Osteoblast (primary cell): ENCODE results near the gene VPS51. TPM values are rescaled to one million over a fixed set of nuclear protein-coding genes. Genes with fewer than 3 reads are reported as not detected.
A peak's percentile ranks its signal among the peaks of the same experiment; 100 is the strongest.

Experiments
- DNase-seq: peaks from one replicate; pipeline ENCODE4 v3.0.0; 2011; ENCODE audit warnings: low spot score, mixed read lengths; ENCODE audit not compliant: insufficient read length; ENCODE audit errors: missing footprints
- H2AFZ ChIP-seq: 2 replicates; pipeline ENCODE4 v1.6.0; 2011; ENCODE audit warnings: mild to moderate bottlenecking, low read length
- H3K27ac ChIP-seq: 2 replicates; pipeline ENCODE4 v1.5.1; 2011; ENCODE audit warnings: mild to moderate bottlenecking, low read depth, low read length, moderate library complexity
- H3K27me3 ChIP-seq: 2 replicates; pipeline ENCODE4 v1.6.0; 2012; ENCODE audit warnings: mild to moderate bottlenecking, control low read depth, inconsistent platforms, low read length, moderate library complexity; ENCODE audit not compliant: insufficient read depth
- H3K36me3 ChIP-seq: 2 replicates; pipeline ENCODE4 v1.5.1; 2011; ENCODE audit warnings: mild to moderate bottlenecking, low read length, control low read depth, moderate library complexity; ENCODE audit not compliant: insufficient read depth
- H3K4me1 ChIP-seq: 2 replicates; pipeline ENCODE4 v1.5.1; 2011; ENCODE audit warnings: mild to moderate bottlenecking, low read length, control low read depth, moderate library complexity; ENCODE audit not compliant: insufficient read depth
- H3K4me2 ChIP-seq: 2 replicates; pipeline ENCODE4 v1.6.0; 2011; ENCODE audit warnings: mild to moderate bottlenecking, low read length; ENCODE audit not compliant: insufficient read depth
- H3K4me3 ChIP-seq: fragments of 200-600 bp; sonication (generic); 3 replicates; pipeline ENCODE4 v1.5.1; 2012; ENCODE audit warnings: mild to moderate bottlenecking, low read length, inconsistent platforms; ENCODE audit not compliant: insufficient read depth
- H3K79me2 ChIP-seq: 2 replicates; pipeline ENCODE4 v1.6.0; 2012; ENCODE audit warnings: mild to moderate bottlenecking, low read length, control low read depth, inconsistent platforms; ENCODE audit not compliant: insufficient read depth
- H3K9me3 ChIP-seq: 2 replicates; pipeline ENCODE4 v1.5.1; 2011; ENCODE audit warnings: low read depth, low read length, control low read depth
- H4K20me1 ChIP-seq: 2 replicates; pipeline ENCODE4 v1.6.0; 2012; ENCODE audit warnings: mild to moderate bottlenecking, low read length, control low read depth; ENCODE audit not compliant: insufficient read depth
- CTCF ChIP-seq: IDR thresholded peaks from 2 replicates; pipeline ENCODE4 v1.5.1; 2011; ENCODE audit warnings: mild to moderate bottlenecking, low read depth, low read length, moderate library complexity; ENCODE audit errors: extremely low read depth
- total RNA-seq: library from RNA; depleted of rRNA; stranded (reverse); fragments of >200 nt; gene quantifications from 2 replicates; pipeline ENCODE4 v1.2.3, GENCODE V29; 2012

The VPS51 gene
- total RNA-seq, 1 donor: 153 TPM

DNA sequence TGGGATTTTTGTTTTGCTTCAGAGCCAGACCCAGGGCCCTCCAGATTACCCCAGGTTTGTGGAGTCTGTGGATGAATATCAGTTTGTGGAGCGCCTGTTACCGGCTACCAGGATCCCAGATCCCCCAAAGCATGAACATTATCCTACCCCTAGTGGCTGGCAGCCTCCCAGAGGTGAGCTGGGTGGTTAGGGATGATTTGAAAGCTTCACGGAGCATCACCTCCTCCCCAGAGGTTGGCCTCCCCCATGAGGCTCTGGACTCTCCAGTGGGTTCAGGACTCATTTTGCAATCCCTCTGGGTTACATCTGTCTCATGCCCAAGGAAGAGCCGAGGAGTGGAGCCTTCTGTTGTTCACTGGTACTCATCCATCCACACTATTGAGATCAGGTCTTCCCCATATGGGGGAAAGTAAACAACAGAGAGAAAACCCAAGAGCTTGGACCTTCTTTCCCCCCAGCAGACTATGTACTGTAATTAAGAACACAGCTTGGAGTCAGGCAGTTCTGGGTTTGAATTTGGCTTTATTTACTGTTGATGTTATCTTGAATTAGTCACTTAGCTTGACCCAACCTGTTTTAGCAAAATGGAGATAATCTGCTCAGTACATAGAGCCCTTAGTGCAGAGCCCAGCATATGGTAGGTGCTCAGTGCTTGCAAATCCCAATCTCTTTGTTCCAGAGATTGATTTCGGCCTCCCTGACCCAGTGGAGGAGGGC, 28.6 kb downstream of the VPS51 start:
- no peak for TF ChIP-seq CTCF
- DNase-seq: peak; percentile 72
- Histone ChIP-seq H3K9me3 (no peaks in the 10 kb centered on the region), H3K79me2 (peaks cover 50% of the 10 kb centered on the region), H4K20me1 (peaks cover 10% of the 10 kb centered on the region), H3K4me2 (no peak overlapping the region), H3K36me3 (peaks cover 70% of the 10 kb centered on the region), H3K27ac (no peak overlapping the region), H3K27me3 (no peaks in the 10 kb centered on the region), H3K4me1 (peaks cover 13% of the 10 kb centered on the region), H2AFZ (no peak overlapping the region), H3K4me3 (no peak overlapping the region)

DNA sequence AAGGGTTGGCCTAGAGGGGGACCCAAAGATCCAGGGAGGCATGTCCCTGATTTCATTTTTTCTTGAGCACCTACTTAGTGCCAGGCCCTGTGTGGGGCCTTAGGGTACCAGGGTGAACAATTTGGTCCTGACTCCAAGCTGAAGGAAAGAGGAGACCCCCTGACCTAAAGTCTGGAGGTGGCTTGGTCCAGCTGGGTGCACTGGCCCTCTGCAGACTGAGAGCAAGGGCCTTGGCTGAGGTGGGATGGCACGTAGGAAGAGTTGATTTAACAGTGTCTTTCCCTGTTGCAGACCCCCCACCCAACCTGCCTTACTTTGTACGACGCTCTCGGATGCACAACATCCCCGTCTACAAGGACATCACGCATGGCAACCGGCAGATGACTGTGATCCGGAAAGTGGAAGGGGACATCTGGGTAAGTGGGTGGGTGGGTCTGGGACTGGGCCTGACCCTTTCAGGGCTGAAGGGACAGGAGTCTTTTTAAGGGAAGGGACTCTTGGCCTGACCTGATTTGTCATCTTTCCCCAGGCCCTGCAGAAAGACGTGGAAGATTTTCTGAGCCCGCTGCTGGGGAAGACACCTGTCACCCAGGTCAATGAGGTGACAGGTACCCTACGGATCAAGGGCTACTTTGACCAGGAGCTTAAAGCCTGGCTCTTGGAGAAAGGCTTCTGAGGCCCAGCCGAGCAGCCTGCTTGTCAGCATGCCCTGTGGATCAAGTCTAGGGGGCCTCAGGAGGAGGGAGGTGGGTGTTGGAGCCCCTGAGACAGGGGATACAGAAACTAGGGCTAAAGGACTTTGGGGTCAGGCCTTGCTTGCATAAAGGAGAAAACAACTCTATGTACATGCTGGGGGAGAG, 29.4 kb downstream of the VPS51 start:
- Histone ChIP-seq H3K27me3 (no peaks in the 10 kb centered on the region), H3K4me3 (no peak overlapping the region), H3K79me2 (peaks cover 47% of the 10 kb centered on the region), H3K4me1 (peaks cover 13% of the 10 kb centered on the region), H2AFZ (no peak overlapping the region), H3K4me2 (no peak overlapping the region), H3K27ac (no peak overlapping the region), H3K9me3 (no peaks in the 10 kb centered on the region), H3K36me3 (peaks cover 68% of the 10 kb centered on the region), H4K20me1 (peaks cover 10% of the 10 kb centered on the region)
- no peak for TF ChIP-seq CTCF
- DNase-seq: peak; percentile 65

- H4K20me1 ChIP-seq: peaks cover 20% of the 10 kb centered on the region
- H3K4me3 ChIP-seq: no peak overlapping the region
- no peak overlapping the region for H3K4me2 ChIP-seq
- peaks cover 5% of the 10 kb centered on the region for H3K4me1 ChIP-seq
- DNase-seq: peak; percentile 72
- peaks cover 45% of the 10 kb centered on the region for H3K79me2 ChIP-seq
- TF ChIP-seq CTCF: no peak
- no peaks in the 10 kb centered on the region for H3K27me3 ChIP-seq
- H3K36me3 ChIP-seq: peaks cover 70% of the 10 kb centered on the region
- no peak overlapping the region for H2AFZ ChIP-seq
- no peak overlapping the region for H3K27ac ChIP-seq
- H3K9me3 ChIP-seq: no peaks in the 10 kb centered on the region
Observed at GRCh38 chr11:65126624-65127274, 30.7 kb downstream of the VPS51 start.
